GM12875 (cell line): Measurements from ENCODE around the gene USP38.
A peak's percentile ranks its signal among the peaks of the same experiment; 100 is the strongest.

Source experiments
- H3K4me3 ChIP-seq: one replicate; pipeline ENCODE4 v1.5.1; 2011; ENCODE audit warnings: low read depth, low read length, control low read depth
- CTCF ChIP-seq: IDR thresholded peaks from 2 replicates; pipeline ENCODE4 v1.5.1; 2011; ENCODE audit warnings: low read depth, mild to moderate bottlenecking, control low read depth, inconsistent platforms, low read length, moderate library complexity, borderline replicate concordance; ENCODE audit not compliant: insufficient read depth

USP38 gene

DNA sequence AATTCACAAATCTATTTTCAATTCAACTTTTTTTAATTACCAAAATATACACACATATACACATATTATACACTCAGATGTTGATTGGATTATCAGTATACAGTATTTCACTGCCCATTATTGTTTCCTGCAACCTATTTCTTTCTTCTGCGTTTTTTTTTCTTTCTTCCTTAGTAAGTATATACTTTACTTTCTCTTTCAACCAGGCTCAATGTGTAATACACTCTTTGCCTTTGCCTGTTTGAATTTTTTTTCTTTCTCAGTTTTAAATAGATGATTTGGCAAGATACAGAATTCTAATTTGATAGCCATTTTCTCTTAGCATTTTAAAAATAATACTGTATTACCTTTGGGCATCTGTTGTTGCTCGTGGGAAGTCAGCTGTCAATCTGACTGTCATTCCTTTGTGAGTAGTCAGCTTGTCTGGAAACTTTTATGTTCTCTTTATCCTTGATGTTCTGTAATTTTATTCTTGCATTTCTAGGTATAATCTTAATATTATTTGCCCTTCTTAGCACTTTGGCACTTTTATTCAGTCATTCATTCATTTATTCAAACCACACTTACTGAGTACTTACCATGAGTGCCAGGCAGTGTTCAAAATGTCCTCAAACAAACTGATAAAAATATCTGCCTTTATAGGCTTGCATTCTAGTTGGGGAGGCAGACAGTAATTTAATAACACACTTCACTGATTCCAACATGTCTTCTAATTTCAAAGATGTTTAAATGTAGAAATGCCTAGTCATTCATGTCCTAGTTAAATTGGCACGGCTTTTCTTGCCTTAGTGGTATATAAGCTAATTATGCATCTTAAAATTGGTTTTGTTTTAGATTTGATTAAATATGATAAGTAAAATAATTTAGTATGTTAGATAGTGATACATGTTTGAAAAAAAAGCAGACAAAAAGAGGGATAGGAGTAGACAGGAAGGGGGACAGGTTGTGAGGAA, 3.7 kb downstream of the USP38 start:
- H3K4me3 ChIP-seq = peak overlapping the region; percentile 12
- TF ChIP-seq CTCF = no peak

DNA sequence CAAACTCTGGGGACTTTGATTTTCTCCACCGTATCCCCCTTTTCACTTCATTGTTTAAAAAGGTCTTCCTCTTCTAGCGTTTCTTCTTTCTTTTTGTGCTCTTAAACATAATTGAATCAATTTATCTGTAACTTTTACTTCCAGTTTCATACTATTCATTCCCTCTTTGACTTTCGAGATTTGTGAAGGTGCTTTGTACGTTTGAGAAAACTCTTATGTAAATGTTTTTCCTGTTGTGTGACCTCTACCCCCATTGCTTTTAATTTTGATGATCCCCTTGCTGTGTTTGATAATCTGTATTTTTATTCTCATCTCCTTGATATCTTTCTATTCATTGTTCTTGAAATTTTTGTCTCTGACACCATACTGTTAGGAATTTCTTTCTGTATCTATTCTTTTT, 4.8 kb downstream of the USP38 start:
- no peak for TF ChIP-seq CTCF
- H3K4me3 ChIP-seq = no peak overlapping the region

GRCh38 chr4:143195581-143195980, 10.9 kb downstream of the USP38 start:
- no peak overlapping the region for H3K4me3 ChIP-seq
- TF ChIP-seq CTCF = no peak

DNA sequence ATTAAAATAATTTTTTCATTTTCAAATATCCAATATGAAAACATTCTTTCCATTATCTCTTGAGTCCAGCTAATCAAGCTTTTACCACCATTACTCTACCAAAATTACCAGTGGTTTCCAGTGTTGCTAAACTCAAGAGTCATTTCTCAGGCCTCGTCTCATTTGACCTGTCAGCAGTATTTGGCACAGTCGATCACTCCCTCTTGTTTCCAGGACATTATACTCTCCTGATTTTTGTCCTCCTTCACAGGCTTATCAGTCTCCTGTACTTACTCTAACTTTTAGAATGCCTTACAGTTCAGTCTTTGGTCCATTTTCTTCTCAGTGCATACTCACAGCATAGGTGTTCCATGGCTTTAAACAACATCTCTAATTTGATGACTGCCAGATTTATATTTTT, 11.6 kb downstream of the USP38 start:
- no peak for TF ChIP-seq CTCF
- no peak overlapping the region for H3K4me3 ChIP-seq

DNA sequence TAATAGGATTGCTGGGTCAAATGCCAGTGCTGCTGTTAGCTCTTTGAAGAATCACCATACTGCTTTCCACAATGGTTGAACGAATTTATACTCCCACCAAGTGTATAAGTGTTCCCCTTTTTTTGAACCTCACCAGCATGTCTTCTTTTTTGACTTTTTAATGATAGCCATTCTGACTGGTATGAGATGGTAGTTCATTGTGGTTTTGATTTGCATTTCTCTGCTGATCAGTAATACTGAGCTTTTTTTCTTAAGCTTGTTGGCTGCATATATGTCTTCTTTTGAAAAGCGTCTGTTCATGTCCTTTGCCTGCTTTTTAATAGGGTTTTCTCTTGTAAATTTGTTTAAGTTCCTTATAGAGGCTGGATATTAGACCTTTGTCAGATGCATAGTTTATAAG, 14.8 kb downstream of the USP38 start:
- no peak overlapping the region for H3K4me3 ChIP-seq
- no peak for TF ChIP-seq CTCF

DNA sequence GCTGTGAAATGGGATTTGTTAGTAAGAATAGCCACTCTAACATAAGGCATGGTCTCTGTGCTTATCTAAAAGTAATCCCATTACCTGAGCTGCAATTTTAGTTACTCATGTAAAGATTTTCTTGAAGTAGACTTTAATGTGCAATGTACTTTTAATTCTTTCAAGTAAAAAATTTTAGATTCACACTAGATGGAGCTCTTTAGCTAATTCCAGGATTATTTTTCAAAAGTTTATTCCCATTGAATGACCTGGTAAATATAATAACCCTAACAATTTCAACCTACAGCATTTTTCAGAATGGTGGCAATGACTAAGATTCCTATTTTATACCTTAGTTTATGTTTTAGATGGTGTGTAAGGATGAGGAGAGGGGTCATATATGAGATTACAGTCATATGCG, 18.1 kb downstream of the USP38 start:
- H3K4me3 ChIP-seq = no peak overlapping the region
- no peak for TF ChIP-seq CTCF

- no peak for TF ChIP-seq CTCF
- no peak overlapping the region for H3K4me3 ChIP-seq
Observed at GRCh38 chr4:143203577-143203976, 18.9 kb downstream of the USP38 start.
